IMR-90 (cell line): Measurements from ENCODE around the gene SSX2. TPM values are rescaled to one million over a fixed set of nuclear protein-coding genes. Genes with fewer than 3 reads are reported as not detected.
"Not testable (repeated sequence)": the region's sequence is repeated elsewhere in the genome, so short reads cannot be mapped to it uniquely, and the experiment has no call there.

Experiments
- ATAC-seq: fragments of 200-7000 bp; cut with Tn5 transposase; 2 replicates; pipeline ENCODE4 v1.9.1; 2020; ENCODE audit warnings: low read depth, mild to moderate bottlenecking, moderate library complexity
- Bru-seq: library from RNA; stranded (reverse); fragments of 400-500 nt; gene quantifications from one replicate; lab custom pipeline; 2021; lab: Mats Ljungman, UMichigan
- BruChase-seq, 2 experiments: library from RNA; stranded (reverse); fragments of 400-500 nt; gene quantifications; one replicate each; lab custom pipeline; 2021; lab: Mats Ljungman, UMichigan
- BruUV-seq: library from RNA; stranded (reverse); fragments of 400-500 nt; replicated peaks from 2 replicates; lab custom pipeline; 2021; lab: Mats Ljungman, UMichigan
- CTCF ChIA-PET: fragments of 300-600 bp; formaldehyde crosslinking; extraction: SDS; loops from one replicate; lab custom pipeline; 2021; ENCODE audit warnings: antibody characterized with exemption; lab: Yijun Ruan, JAX
- POLR2A ChIA-PET: fragments of 300-600 bp; sonication (Branson Sonifier 250); formaldehyde crosslinking; loops from one replicate; lab custom pipeline; 2022; ENCODE audit warnings: antibody characterized with exemption; ENCODE audit not compliant: unreplicated experiment; lab: Charles Lee
- DNase-seq: peaks from one replicate; pipeline ENCODE4 v3.0.0; 2013
- H2AFZ ChIP-seq: replicated peaks from 2 replicates; pipeline ENCODE3; 2013; ENCODE audit warnings: low read length, mild to moderate bottlenecking; ENCODE audit not compliant: poor library complexity
- H2AK5ac ChIP-seq: 2 replicates; pipeline ENCODE4 v1.6.1; 2013; ENCODE audit warnings: low read depth, low read length, inconsistent platforms
- H2AK9ac ChIP-seq: replicated peaks from 2 replicates; pipeline ENCODE3; 2013; ENCODE audit warnings: mild to moderate bottlenecking, low read depth, low read length, moderate library complexity; ENCODE audit not compliant: poor library complexity
- H2BK120ac ChIP-seq: 2 replicates; pipeline ENCODE4 v1.6.1; 2013; ENCODE audit warnings: low read depth, low read length, inconsistent platforms
- H2BK15ac ChIP-seq: 3 replicates; pipeline ENCODE4 v1.6.1; 2013; ENCODE audit warnings: low read depth, low read length, inconsistent platforms
- H2BK20ac ChIP-seq: 2 replicates; pipeline ENCODE4 v1.6.1; 2013; ENCODE audit warnings: low read depth, mild to moderate bottlenecking, inconsistent platforms, low read length, moderate library complexity
- H2BK5ac ChIP-seq: 2 replicates; pipeline ENCODE4 v1.6.1; 2013; ENCODE audit warnings: mild to moderate bottlenecking, low read depth, low read length, inconsistent platforms; ENCODE audit not compliant: poor library complexity, severe bottlenecking
- H3K14ac ChIP-seq: replicated peaks from 2 replicates; pipeline ENCODE4 v1.6.1; 2013; ENCODE audit warnings: low read depth, low read length, inconsistent platforms
- H3K18ac ChIP-seq: 2 replicates; pipeline ENCODE4 v1.6.1; 2013; ENCODE audit warnings: low read depth, low read length, control low read depth
- H3K23ac ChIP-seq: 2 replicates; pipeline ENCODE4 v1.6.1; 2013; ENCODE audit warnings: low read depth, low read length, inconsistent platforms
- H3K27ac ChIP-seq: 2 replicates; pipeline ENCODE4 v1.5.1; 2013; ENCODE audit warnings: mild to moderate bottlenecking, control low read depth, low read length; ENCODE audit not compliant: insufficient read depth
- H3K27me3 ChIP-seq: 2 replicates; pipeline ENCODE4 v1.6.1; 2013; ENCODE audit warnings: low read length; ENCODE audit not compliant: control insufficient read depth, insufficient read depth
- H3K36me3 ChIP-seq: 2 replicates; pipeline ENCODE4 v1.6.1; 2013; ENCODE audit warnings: low read length, mixed read lengths; ENCODE audit not compliant: control insufficient read depth, insufficient read depth
- H3K4ac ChIP-seq: 2 replicates; pipeline ENCODE4 v1.6.1; 2013; ENCODE audit warnings: low read depth, low read length, inconsistent platforms
- H3K4me1 ChIP-seq: 2 replicates; pipeline ENCODE4 v1.6.1; 2013; ENCODE audit warnings: low read length, mixed read lengths; ENCODE audit not compliant: control insufficient read depth, insufficient read depth
- H3K4me2 ChIP-seq: 2 replicates; pipeline ENCODE4 v1.6.1; 2013; ENCODE audit warnings: low read depth, mild to moderate bottlenecking, control low read depth, low read length, moderate library complexity
- H3K4me3 ChIP-seq: 2 replicates; pipeline ENCODE4 v1.5.1; 2013; ENCODE audit warnings: low read depth, mild to moderate bottlenecking, control low read depth, low read length, moderate library complexity; ENCODE audit not compliant: insufficient read depth
- H3K56ac ChIP-seq: 2 replicates; pipeline ENCODE4 v1.6.1; 2013; ENCODE audit warnings: low read length, inconsistent platforms; ENCODE audit not compliant: insufficient read depth; ENCODE audit errors: extremely low read depth
- H3K79me1 ChIP-seq, 2 experiments: 2 replicates each; pipeline ENCODE4 v1.6.1; 2013; ENCODE audit warnings: low read length in 2 of 2, inconsistent platforms in 1 of 2, low read depth in 1 of 2
- H3K9ac ChIP-seq: 2 replicates; pipeline ENCODE4 v1.6.1; 2013; ENCODE audit warnings: low read depth, low read length, control low read depth
- H3K9me1 ChIP-seq: 2 replicates; pipeline ENCODE4 v1.6.1; 2013; ENCODE audit warnings: low read length, inconsistent platforms; ENCODE audit not compliant: insufficient read depth
- H3K9me3 ChIP-seq: 2 replicates; pipeline ENCODE4 v1.6.1; 2013; ENCODE audit warnings: low read length; ENCODE audit not compliant: control insufficient read depth, insufficient read depth
- H4K20me1 ChIP-seq: 2 replicates; pipeline ENCODE4 v1.6.1; 2013; ENCODE audit warnings: low read length, inconsistent platforms; ENCODE audit not compliant: insufficient read depth
- H4K5ac ChIP-seq: 2 replicates; pipeline ENCODE4 v1.6.1; 2013; ENCODE audit warnings: mild to moderate bottlenecking, low read depth, low read length, control low read depth
- H4K8ac ChIP-seq, 2 experiments: 2 replicates each; pipeline ENCODE4 v1.6.1; 2013; ENCODE audit warnings: low read depth in 2 of 2, low read length in 2 of 2, control low read depth in 1 of 2, inconsistent platforms in 1 of 2
- H4K91ac ChIP-seq: 2 replicates; pipeline ENCODE4 v1.6.1; 2013; ENCODE audit warnings: low read depth, low read length, inconsistent platforms; ENCODE audit not compliant: insufficient read depth
- WGBS, 2 experiments: methylation state at CpG; one replicate each; pipeline versions ENCODE4 v1.1.5 to v1.1.7; 2013; ENCODE audit warnings: missing lambda C conversion rate in 2 of 2; ENCODE audit not compliant: insufficient read length in 1 of 2; ENCODE audit errors: extremely low coverage in 2 of 2; 5-methylcytosine and 5-hydroxymethylcytosine counted together
- dilution Hi-C: fragments of 300-500 bp; cut with HindIII; formaldehyde crosslinking; loops from one replicate; pipeline ENCODE4 v1.14.3; 2018; ENCODE audit warnings: low sequenced_read_pairs; ENCODE audit not compliant: unreplicated experiment
- in situ Hi-C: fragments of 300-500 bp; cut with MboI; formaldehyde crosslinking; loops from 3 replicates; pipeline ENCODE4 v1.14.3; 2019; ENCODE audit warnings: low sequenced_read_pairs, inconsistent platforms, mixed read lengths
- intact Hi-C: fragments of 100-400 bp; cut with micrococcal nuclease; formaldehyde crosslinking; loops from 2 replicates; pipeline ENCODE4 v1.10.0; 2022
- long read RNA-seq: library from polyadenylated mRNA; unstranded; transcript quantifications from one replicate; pipeline ENCODE4 v2.0.0, GENCODE V29; 2021; ENCODE audit not compliant: unreplicated experiment
- polyA plus RNA-seq, 3 experiments: library from polyadenylated mRNA; depleted of rRNA; stranded (reverse); fragments of >200 nt; gene quantifications; 2 replicates each; pipeline ENCODE4 v1.2.3, GENCODE V29; 2012; ENCODE audit warnings: low replicate concordance in 1 of 3
- total RNA-seq: library from RNA; depleted of rRNA; stranded (reverse); fragments of >200 nt; gene quantifications from 2 replicates; pipeline ENCODE4 v1.2.3, GENCODE V29; 2012; rRNA removed

The SSX2 gene
- total RNA-seq (not detected in 2 replicates), polyA plus RNA-seq (2012; rRNA removed) (not detected in 2 replicates), Bru-seq, nascent RNA (not detected), BruChase-seq, experiment 1, labeled RNA remaining after a 6-hour chase (not detected), BruChase-seq, experiment 2, labeled RNA remaining after a 2-hour chase (not detected)
- polyA plus RNA-seq (2012; cell fraction: cytosol; rRNA removed): not detected in 2 replicates
- not detected in 2 replicates for polyA plus RNA-seq (2012; cell fraction: nucleus; rRNA removed; ENCODE audit: low replicate concordance)
- long read RNA-seq: 0 reads

- H2AK9ac ChIP-seq, H4K20me1 ChIP-seq, H3K36me3 ChIP-seq, H3K9me3 ChIP-seq, H3K27me3 ChIP-seq, dilution Hi-C loops, H4K8ac ChIP-seq, H2AFZ ChIP-seq, H3K9me1 ChIP-seq, H4K91ac ChIP-seq, H3K4me1 ChIP-seq, H3K4ac ChIP-seq, H2BK5ac ChIP-seq, H2BK120ac ChIP-seq, BruUV-seq, H2BK20ac ChIP-seq, H2AK5ac ChIP-seq, CTCF ChIA-PET, POLR2A ChIA-PET, H3K23ac ChIP-seq, H3K56ac ChIP-seq, H3K4me2 ChIP-seq, H4K5ac ChIP-seq, H3K4me3 ChIP-seq, H3K9ac ChIP-seq, DNase-seq, H2BK15ac ChIP-seq, ATAC-seq, H3K18ac ChIP-seq, H3K27ac ChIP-seq, intact Hi-C loops, H3K14ac ChIP-seq, in situ Hi-C loops, H3K79me1 ChIP-seq: not testable (repeated sequence)
- no CpG with 5 or more reads among the region's 13 CpGs for WGBS, 2 experiments
Observed at GRCh38 chrX:52707078-52707477, at the start of gene SSX2. TSS of gene SSX2 (minus strand) at chrX:52707178. CDS start at chrX:52705749, 1,429 bp downstream.

DNA sequence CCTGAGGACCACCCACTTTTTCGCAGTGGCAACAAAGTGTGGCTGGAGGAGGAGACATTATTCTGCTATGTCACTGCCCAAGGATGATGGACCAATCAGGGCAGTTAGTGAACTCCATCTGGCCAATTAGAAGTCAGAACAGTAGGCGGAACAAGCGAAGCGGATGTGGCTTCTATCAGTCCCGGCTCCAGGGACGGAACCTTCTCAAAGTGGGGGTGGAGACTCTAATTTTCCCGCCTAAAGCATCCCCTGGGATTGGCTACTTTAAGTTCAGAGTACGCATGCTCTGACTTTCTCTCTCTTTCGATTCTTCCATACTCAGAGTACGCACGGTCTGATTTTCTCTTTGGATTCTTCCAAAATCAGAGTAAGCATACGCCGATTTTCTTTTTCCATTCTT is 44.0 kb upstream of the SSX2 start, which contains the start of gene SSX2B:
Gene SSX2B (plus strand): TSS at position 301 of the 400 bp plus-strand sequence. CDS start 1,429 bp downstream, outside the sequence.
- POLR2A ChIA-PET, H3K4me2 ChIP-seq, BruUV-seq, ATAC-seq, H3K14ac ChIP-seq, dilution Hi-C loops, H4K8ac ChIP-seq, CTCF ChIA-PET, H3K79me1 ChIP-seq, H3K9ac ChIP-seq, H3K27ac ChIP-seq, intact Hi-C loops, in situ Hi-C loops, H4K20me1 ChIP-seq, H3K18ac ChIP-seq, H2BK5ac ChIP-seq, H2AFZ ChIP-seq, H3K4me1 ChIP-seq, H3K27me3 ChIP-seq, H4K5ac ChIP-seq, DNase-seq, H2BK120ac ChIP-seq, H2AK5ac ChIP-seq, H3K36me3 ChIP-seq, H3K23ac ChIP-seq, H2AK9ac ChIP-seq, H3K9me3 ChIP-seq, H3K4me3 ChIP-seq, H2BK15ac ChIP-seq, H3K4ac ChIP-seq, H4K91ac ChIP-seq, H3K56ac ChIP-seq, H3K9me1 ChIP-seq, H2BK20ac ChIP-seq: not testable (repeated sequence)
- WGBS, 2 experiments: no CpG with 5 or more reads among the region's 13 CpGs
